ENCODE results near the gene DDX59. TPM values are rescaled to one million over a fixed set of nuclear protein-coding genes. Genes with fewer than 3 reads are reported as not detected.

DDX59 gene
- total RNA-seq, 3 donors from 2014 or later (not counting 1 experiment from before 2014, with no cell fraction given) = 31.9 to 39.9 (median 38.7) TPM

DNA sequence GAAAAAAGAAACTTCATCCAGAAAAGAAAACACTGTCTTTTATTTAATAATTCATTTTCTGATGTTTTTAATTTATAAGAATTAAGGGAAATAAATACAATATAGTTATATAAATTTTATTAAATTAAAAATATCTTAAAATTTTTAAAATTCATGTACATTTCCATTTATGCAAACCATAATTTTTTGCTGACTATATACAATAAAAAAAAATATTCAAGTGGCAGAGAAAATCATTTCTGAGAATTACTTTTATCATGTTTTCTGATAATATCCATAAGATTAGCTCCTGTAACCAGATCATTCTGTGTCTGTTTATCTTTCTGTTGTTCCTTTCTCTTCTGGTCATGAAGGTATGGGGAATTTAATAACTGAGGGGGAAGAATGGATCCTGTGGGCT lies 25.7 kb downstream of the DDX59 start:
- TF ChIP-seq, protein P1, sequence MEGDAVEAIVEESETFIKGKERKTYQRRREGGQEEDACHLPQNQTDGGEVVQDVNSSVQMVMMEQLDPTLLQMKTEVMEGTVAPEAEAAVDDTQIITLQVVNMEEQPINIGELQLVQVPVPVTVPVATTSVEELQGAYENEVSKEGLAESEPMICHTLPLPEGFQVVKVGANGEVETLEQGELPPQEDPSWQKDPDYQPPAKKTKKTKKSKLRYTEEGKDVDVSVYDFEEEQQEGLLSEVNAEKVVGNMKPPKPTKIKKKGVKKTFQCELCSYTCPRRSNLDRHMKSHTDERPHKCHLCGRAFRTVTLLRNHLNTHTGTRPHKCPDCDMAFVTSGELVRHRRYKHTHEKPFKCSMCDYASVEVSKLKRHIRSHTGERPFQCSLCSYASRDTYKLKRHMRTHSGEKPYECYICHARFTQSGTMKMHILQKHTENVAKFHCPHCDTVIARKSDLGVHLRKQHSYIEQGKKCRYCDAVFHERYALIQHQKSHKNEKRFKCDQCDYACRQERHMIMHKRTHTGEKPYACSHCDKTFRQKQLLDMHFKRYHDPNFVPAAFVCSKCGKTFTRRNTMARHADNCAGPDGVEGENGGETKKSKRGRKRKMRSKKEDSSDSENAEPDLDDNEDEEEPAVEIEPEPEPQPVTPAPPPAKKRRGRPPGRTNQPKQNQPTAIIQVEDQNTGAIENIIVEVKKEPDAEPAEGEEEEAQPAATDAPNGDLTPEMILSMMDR (IDR thresholded peaks at IDR 0.05) = no peak
- ATAC-seq = no peak
- no peaks in the 10 kb centered on the region for H3K27me3 Mint-ChIP-seq (ENCODE audit: low read depth in 2 of 2)
- intact Hi-C loops (cut with micrococcal nuclease) = no loop called here
- Histone ChIP-seq H3K4me3 (ENCODE audit: low read length) (no peak overlapping the region), H3K4me1 (ENCODE audit: control insufficient read depth, insufficient read depth, low read length) (no peaks in the 10 kb centered on the region), H3K27ac (ENCODE audit: low read length) (no peak overlapping the region), H3K9me3 (ENCODE audit: control insufficient read depth, insufficient read depth, low read length) (no peaks in the 10 kb centered on the region), H3K36me3 (ENCODE audit: control insufficient read depth, insufficient read depth, low read length) (peaks cover 37% of the 10 kb centered on the region), H3K27me3 (ENCODE audit: control insufficient read depth, insufficient read depth, low read length) (no peaks in the 10 kb centered on the region)
- no peaks in the 10 kb centered on the region for H3K4me1 Mint-ChIP-seq
- H3K36me3 Mint-ChIP-seq = peaks cover 11% of the 10 kb centered on the region
- H3K27ac Mint-ChIP-seq = no peak overlapping the region
- H3K4me3 Mint-ChIP-seq = no peak overlapping the region
- DNase-seq = no peak
- H3K9me3 Mint-ChIP-seq = no peaks in the 10 kb centered on the region

DNA sequence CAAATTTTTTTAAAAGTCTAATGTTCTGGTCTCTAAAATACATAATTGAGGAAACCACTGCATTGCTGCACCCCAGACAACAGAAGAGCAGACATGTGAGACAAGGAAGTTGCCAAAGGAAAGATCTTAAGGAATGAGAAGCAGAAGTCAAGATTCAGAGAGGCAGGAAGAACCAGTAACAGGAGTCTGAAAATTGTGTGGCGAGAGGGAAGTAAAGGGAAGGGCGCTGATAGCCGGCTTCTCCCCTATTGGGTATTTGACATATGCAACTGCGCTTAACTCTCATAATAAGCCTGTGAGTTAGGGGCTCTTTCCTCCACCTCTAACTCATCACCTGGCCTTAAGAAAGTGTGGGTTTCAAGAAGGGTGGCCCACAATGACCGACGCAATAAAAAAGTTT lies 27.2 kb downstream of the DDX59 start:
- Mint-ChIP-seq H3K4me3 (no peak overlapping the region), H3K9me3 (no peaks in the 10 kb centered on the region), H3K27me3 (ENCODE audit: low read depth in 2 of 2) (no peaks in the 10 kb centered on the region), H3K27ac (peak overlapping the region in 1 of 2 donors; percentile 2), H3K36me3 (peaks cover 11% of the 10 kb centered on the region), H3K4me1 (no peaks in the 10 kb centered on the region)
- TF ChIP-seq, protein P1 (IDR thresholded peaks at IDR 0.05) = no peak
- peaks cover 32% of the 10 kb centered on the region for H3K36me3 ChIP-seq (ENCODE audit: control insufficient read depth, insufficient read depth, low read length)
- no peak overlapping the region for H3K4me3 ChIP-seq (ENCODE audit: low read length)
- ATAC-seq (no peak), DNase-seq (no peak)
- H3K4me1 ChIP-seq (ENCODE audit: control insufficient read depth, insufficient read depth, low read length) = no peaks in the 10 kb centered on the region
- H3K27me3 ChIP-seq (ENCODE audit: control insufficient read depth, insufficient read depth, low read length) = no peaks in the 10 kb centered on the region
- H3K27ac ChIP-seq (ENCODE audit: low read length) = no peak overlapping the region
- H3K9me3 ChIP-seq (ENCODE audit: control insufficient read depth, insufficient read depth, low read length) = no peaks in the 10 kb centered on the region
- intact Hi-C loops (cut with micrococcal nuclease) = no loop called here
- WGBS (ENCODE audit: insufficient coverage) = 48% methylated on average over 5 of the region's 6 CpGs

DNA sequence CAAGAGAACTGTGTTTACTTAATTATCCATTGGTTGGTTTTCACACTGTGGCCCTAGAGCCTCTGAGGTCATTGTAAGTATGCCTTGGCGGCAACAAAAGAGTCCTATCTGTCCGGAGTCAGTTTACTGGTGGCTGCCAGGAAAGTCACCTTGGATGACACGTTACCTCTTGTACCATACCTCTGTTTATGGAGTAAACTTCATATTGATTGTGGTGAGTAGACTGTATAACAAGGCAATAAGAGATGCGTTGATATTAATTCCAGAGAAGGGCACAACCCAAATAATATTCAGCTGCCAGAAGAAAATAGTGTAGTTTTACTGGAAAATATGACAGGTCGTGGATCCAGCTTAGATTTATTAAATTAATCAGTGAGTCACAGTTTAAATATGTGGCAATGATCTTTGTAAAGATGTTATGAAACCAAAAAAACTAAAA lies 28.7 kb downstream of the DDX59 start:
- ATAC-seq = no peak
- Mint-ChIP-seq H3K4me3 (no peak overlapping the region), H3K4me1 (no peaks in the 10 kb centered on the region), H3K36me3 (no peaks in the 10 kb centered on the region), H3K27me3 (ENCODE audit: low read depth in 2 of 2) (no peaks in the 10 kb centered on the region), H3K27ac (no peak overlapping the region), H3K9me3 (no peaks in the 10 kb centered on the region)
- 97% methylated on average over 5 of the region's 5 CpGs for whole genome bisulfite sequencing (ENCODE audit: insufficient coverage)
- H3K27me3 ChIP-seq (ENCODE audit: control insufficient read depth, insufficient read depth, low read length) = no peaks in the 10 kb centered on the region
- H3K9me3 ChIP-seq (ENCODE audit: control insufficient read depth, insufficient read depth, low read length) = no peaks in the 10 kb centered on the region
- DNase-seq = no peak
- no peak overlapping the region for H3K27ac ChIP-seq (ENCODE audit: low read length)
- no peaks in the 10 kb centered on the region for H3K4me1 ChIP-seq (ENCODE audit: control insufficient read depth, insufficient read depth, low read length)
- peaks cover 19% of the 10 kb centered on the region for H3K36me3 ChIP-seq (ENCODE audit: control insufficient read depth, insufficient read depth, low read length)
- intact Hi-C loops (cut with micrococcal nuclease) = no loop called here
- TF ChIP-seq, protein P1 (IDR thresholded peaks at IDR 0.05) = no peak
- no peak overlapping the region for H3K4me3 ChIP-seq (ENCODE audit: low read length)

DNA sequence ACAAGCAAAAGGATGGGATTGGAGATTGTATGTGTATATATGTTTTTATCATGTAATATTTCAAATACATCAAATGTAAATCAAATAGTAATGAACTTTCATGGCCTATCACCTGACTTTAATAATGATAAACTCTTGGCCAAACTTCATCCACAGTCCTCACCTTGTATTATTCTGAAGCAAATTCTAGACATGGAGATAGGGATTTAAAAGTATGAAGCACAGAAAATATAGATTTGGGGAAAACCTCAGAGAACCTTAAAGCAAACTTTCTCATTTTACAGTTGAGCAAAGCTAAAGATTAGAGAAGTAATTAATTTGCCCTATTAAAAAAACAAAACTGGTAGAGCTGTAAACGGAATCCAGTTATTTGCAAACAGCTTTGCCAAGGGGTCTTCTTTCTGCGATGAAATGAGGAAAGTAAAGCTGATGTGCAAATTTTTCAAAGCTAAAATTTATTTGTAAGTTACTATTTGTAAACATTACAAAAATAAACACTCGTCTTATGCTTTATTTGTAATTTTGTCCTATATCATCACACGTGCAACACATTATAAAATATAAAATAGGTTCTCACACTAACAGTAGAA lies 29.2 kb downstream of the DDX59 start:
- no peak for DNase-seq
- Mint-ChIP-seq H3K36me3 (no peaks in the 10 kb centered on the region), H3K4me3 (no peak overlapping the region), H3K27ac (no peak overlapping the region), H3K27me3 (ENCODE audit: low read depth in 2 of 2) (no peaks in the 10 kb centered on the region), H3K4me1 (no peaks in the 10 kb centered on the region), H3K9me3 (no peaks in the 10 kb centered on the region)
- intact Hi-C loops (cut with micrococcal nuclease) = no loop called here
- no peak for ATAC-seq
- Histone ChIP-seq H3K9me3 (ENCODE audit: control insufficient read depth, insufficient read depth, low read length) (no peaks in the 10 kb centered on the region), H3K27me3 (ENCODE audit: control insufficient read depth, insufficient read depth, low read length) (no peaks in the 10 kb centered on the region), H3K27ac (ENCODE audit: low read length) (no peak overlapping the region), H3K36me3 (ENCODE audit: control insufficient read depth, insufficient read depth, low read length) (peaks cover 15% of the 10 kb centered on the region), H3K4me1 (ENCODE audit: control insufficient read depth, insufficient read depth, low read length) (no peaks in the 10 kb centered on the region), H3K4me3 (ENCODE audit: low read length) (no peak overlapping the region)
- 94% methylated on average over 2 of the region's 4 CpGs for WGBS (ENCODE audit: insufficient coverage)
- TF ChIP-seq, protein P1 (IDR thresholded peaks at IDR 0.05) = no peak
